Measurements from ENCODE around the gene FNTB.

DNA sequence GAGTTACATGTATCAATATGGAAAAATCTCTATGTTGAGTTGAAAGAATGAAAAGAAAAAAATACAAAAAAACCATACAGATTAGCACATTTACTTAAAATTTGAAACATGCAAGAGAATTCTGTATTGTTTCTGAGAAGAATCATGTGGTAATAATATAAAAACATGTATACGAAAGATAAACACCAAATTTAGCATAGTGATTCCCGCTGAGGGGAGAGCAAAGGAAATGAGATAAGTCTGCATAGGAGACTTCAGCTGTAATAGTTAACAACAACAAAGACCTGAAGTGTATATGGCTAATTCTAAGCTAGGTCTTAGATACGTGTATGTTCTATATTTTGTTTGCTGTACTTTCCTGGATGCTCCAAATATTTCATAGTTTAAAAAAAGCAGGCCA, 46.5 kb downstream of the FNTB start:
- TF ChIP-seq, protein P1, sequence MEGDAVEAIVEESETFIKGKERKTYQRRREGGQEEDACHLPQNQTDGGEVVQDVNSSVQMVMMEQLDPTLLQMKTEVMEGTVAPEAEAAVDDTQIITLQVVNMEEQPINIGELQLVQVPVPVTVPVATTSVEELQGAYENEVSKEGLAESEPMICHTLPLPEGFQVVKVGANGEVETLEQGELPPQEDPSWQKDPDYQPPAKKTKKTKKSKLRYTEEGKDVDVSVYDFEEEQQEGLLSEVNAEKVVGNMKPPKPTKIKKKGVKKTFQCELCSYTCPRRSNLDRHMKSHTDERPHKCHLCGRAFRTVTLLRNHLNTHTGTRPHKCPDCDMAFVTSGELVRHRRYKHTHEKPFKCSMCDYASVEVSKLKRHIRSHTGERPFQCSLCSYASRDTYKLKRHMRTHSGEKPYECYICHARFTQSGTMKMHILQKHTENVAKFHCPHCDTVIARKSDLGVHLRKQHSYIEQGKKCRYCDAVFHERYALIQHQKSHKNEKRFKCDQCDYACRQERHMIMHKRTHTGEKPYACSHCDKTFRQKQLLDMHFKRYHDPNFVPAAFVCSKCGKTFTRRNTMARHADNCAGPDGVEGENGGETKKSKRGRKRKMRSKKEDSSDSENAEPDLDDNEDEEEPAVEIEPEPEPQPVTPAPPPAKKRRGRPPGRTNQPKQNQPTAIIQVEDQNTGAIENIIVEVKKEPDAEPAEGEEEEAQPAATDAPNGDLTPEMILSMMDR (IDR thresholded peaks at IDR 0.05; ENCODE audit: control extremely low read depth in 1 of 3, insufficient read depth in 1 of 3, low read depth in 1 of 3, low read length in 3 of 3) = no peak
- TF ChIP-seq SP1 (IDR thresholded peaks at IDR 0.05; ENCODE audit: low read depth, low read length) (no peak), SRF (IDR thresholded peaks at IDR 0.05; ENCODE audit: low read depth, low read length) (no peak), RNF2 (IDR thresholded peaks at IDR 0.05; ENCODE audit: borderline replicate concordance, low read depth, low read length, missing control alignments, poor library complexity, severe bottlenecking) (no peak), POLR2AphosphoS5 (IDR thresholded peaks at IDR 0.05; ENCODE audit: low read depth, low read length) (no peak), SUZ12 (IDR thresholded peaks at IDR 0.05; ENCODE audit: low read length) (no peak), POU5F1 (IDR thresholded peaks at IDR 0.05; ENCODE audit: low read depth, low read length) (no peak), CBX5 (IDR thresholded peaks at IDR 0.05; ENCODE audit: low read depth, low read length) (no peak), JUND (IDR thresholded peaks at IDR 0.05; ENCODE audit: low read length) (no peak), RFX5 (IDR thresholded peaks at IDR 0.05; ENCODE audit: borderline replicate concordance, low read depth, low read length) (no peak), CHD2 (IDR thresholded peaks at IDR 0.05; ENCODE audit: low read length) (no peak), SIN3A (conservative IDR thresholded peaks at IDR 0.05 in 1 of 2, IDR thresholded peaks at IDR 0.05 in 1 of 2; ENCODE audit: low read depth in 1 of 2, low read length in 2 of 2) (no peak), CREB1 (IDR thresholded peaks at IDR 0.05) (no peak)
- TF ChIP-seq, protein P2, sequence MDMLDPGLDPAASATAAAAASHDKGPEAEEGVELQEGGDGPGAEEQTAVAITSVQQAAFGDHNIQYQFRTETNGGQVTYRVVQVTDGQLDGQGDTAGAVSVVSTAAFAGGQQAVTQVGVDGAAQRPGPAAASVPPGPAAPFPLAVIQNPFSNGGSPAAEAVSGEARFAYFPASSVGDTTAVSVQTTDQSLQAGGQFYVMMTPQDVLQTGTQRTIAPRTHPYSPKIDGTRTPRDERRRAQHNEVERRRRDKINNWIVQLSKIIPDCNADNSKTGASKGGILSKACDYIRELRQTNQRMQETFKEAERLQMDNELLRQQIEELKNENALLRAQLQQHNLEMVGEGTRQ (IDR thresholded peaks at IDR 0.05; ENCODE audit: low read length) = no peak
